Right renal pelvis (tissue), 4 donors: ENCODE measurements around the gene PAXIP1. TPM values are rescaled to one million over a fixed set of nuclear protein-coding genes. Genes with fewer than 3 reads are reported as not detected.

ENCODE experiments used
- DNase-seq, 4 donors: peaks; one replicate each; pipeline ENCODE4 v3.0.0-alpha.2; 2013; ENCODE audit warnings: low read depth in 4 of 4, low spot score in 3 of 4, missing footprints in 1 of 4
- polyA plus RNA-seq, 4 donors: library from polyadenylated mRNA; unstranded; fragments of 120-200 nt; gene quantifications; one replicate each; pipeline ENCODE4 v1.2.1, GENCODE V29; 2013; ENCODE audit not compliant: insufficient read length in 4 of 4

PAXIP1 gene
- polyA plus RNA-seq, 4 donors: 19.6 to 23.9 (median 22.8) TPM

DNA sequence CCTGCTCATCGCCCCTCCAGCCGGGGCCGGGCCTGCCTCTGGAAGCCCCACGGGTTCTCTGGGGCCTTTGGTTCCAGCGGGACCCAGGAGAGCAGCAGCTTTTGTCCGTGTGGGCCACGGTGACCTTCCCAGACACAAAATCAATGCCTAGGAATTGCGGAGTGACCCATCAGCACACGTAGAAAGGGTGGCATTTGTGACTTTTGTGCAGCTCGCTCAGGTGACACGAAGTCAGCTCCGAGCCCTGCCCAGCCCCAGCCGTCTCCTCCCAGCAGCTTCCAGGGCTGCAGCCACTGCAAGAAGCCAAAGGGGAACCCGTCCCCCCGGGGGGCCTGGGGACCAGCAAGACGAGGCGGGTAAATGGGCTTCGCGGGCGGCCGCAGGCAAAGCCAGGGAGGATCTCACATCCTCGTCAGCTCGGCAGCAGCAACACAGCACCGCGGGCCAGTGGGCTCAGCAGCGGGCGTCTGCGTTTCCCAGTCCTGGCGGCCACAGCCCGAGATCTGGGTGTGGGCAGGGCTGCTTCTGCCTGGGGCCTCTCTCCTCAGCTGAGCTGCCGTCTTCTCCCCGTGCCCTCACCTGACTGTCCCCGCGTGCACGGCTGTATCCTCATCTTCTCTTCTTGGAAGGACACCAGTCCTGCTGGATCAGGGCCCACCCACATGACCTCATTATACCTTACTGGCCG lies 88.5 kb downstream of the PAXIP1 start:
- no peak for DNase-seq

DNA sequence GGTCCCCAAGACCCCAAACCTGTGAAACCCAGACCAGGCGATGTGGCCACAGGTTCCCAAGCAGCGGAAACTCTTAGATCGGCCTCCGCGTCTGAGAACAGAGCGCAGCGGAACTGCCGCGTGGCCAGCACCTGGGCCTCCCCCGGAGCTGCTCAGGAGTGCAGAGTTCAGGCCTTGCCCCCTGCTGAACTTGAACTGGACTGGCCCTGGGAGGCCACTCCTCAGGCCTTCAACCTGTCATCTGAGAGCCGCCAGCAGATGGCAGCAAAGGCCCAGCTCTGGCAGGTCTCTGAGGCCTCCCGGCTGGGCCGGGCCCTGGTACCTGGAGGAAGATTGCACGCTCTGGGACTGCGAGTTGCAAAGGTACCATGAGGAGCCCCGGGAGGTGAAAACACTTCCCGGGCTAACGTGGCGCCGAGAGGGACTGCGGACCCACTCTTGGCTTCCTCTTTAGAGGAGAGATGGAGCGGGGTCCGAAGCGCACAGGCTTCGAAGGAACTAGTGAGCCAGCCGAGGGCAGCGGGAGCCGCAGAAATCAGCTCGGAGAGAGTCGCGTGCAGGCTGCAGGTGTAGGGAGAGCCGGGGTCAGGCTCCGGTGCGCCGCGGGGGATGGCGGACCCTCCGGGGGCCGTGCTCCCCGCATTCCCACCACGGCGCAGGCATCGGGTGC lies 89.2 kb downstream of the PAXIP1 start:
- DNase-seq: peak; percentile 70 to 77 (median 74)

DNA sequence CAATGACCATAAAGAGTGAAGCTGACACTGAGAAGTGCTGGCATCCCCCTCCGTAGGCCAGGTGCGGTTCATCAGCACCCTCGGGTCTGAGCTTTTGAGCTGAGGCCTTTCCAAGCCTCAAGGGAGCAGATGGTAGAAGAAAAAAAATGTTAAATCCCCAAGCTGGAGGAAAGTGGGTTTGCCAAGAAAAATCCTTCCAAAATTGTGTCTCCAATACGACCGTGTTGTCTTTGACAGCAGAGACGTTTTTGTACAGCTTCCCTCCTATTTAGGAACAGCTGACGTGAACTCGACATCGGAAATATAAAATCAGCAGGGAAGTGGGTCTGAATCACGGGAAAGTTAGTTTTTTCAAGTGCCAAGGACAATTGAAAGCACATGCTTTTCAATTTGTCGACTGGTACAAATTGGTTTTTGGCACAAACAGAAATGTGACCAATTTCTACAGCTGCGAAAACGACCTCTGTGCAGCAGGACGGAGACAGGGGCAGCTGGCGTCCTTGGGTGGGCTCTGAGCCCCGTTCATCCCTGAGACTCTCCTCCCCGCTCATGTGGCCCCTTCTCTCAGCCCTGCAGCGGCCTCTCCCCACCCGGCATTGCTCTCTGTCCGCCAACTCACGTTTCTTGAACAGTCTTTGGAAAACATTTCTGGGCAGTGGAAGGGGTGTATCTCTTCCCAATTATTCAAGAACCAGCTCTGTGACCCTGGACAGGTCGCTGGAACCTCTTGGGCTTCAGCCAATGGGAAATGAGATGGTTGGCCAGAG lies 89.9 kb downstream of the PAXIP1 start:
- DNase-seq: no peak

DNA sequence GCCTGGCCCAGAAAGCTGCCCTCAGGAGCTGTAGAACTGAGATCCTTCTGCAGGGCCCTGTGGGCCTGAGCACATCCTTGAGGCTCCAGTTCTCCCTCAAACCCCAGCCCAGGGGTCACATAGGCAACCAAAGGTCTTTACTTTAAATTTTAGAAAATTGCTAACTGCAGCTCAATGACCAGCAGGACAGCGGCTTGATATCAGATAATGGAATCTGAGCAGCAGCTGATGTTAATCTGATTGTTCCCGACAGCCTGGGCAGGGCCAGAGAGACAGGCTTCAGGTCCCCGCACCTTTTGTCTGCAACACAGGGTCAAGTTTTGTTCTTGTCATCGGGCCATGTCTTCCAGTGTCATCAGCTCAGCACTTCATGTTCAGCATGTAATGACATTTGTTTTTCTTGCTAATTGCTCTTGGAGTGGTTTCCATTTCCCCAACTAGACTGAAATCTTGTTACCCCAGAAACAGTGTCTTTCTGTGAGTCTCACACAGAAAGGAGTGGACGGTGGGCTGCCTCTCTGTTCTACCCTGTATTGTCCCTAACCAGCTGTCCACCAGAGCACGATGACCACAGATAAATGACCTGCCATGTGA lies 91.0 kb downstream of the PAXIP1 start:
- DNase-seq: no peak

DNA sequence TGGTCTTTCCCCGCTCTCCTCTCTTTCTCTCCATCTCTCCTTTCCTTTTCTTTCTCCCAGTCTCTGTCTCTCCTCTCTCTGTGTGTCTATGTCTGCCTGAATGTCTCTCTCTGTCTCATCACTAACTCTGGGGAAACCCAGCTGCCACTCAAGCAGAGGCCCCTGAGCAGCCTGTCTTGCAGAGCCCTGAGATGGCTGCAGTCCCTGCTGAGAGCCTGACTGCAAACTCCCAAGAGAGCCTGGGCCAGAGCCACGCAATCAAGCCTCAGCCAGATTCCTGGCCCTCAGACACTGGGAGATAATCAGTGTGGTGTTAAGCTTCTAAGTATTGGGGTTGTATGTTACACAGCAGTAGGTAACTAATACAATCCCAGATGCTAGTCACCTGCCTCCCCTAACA lies 91.5 kb downstream of the PAXIP1 start:
- no peak for DNase-seq

DNA sequence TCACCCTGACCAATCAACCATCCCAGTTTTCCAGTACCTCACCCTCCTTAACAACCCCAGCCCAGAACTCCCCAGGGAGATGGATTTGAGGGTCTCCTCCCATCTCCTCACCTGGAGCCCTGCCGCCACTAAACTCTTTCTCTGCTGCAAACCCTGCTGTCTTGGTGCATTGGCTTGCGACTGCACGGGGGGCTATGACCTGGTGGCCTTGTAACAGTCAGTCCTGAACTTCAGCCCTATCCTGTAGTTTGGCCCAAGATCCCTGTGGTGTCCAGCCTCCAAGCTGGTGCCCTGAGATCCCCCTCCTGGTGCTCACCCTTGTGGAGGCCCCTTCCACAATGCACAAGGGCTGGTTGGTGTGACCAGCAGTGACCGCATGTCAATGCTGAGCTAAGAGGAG lies 91.9 kb downstream of the PAXIP1 start:
- no peak for DNase-seq

DNA sequence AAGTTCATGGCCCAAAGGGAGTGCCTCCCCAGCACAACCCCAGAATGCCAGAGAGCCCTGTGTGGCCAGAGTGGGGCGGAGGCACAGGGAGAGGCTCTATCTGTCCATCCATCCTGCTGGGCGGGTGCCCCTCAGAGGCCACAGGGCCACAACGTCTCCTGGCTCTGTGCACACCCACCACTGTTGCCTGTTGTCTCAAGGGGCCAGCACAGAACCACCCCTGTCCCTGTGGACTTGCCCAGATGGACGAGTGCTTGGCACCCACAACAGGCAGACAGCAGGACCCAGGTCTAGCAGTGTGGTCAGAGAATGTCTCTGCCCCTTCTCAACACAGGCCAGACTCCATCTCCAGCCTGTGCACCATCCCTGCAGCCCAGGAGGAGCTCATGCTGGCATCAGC lies 92.8 kb downstream of the PAXIP1 start:
- DNase-seq: no peak

DNA sequence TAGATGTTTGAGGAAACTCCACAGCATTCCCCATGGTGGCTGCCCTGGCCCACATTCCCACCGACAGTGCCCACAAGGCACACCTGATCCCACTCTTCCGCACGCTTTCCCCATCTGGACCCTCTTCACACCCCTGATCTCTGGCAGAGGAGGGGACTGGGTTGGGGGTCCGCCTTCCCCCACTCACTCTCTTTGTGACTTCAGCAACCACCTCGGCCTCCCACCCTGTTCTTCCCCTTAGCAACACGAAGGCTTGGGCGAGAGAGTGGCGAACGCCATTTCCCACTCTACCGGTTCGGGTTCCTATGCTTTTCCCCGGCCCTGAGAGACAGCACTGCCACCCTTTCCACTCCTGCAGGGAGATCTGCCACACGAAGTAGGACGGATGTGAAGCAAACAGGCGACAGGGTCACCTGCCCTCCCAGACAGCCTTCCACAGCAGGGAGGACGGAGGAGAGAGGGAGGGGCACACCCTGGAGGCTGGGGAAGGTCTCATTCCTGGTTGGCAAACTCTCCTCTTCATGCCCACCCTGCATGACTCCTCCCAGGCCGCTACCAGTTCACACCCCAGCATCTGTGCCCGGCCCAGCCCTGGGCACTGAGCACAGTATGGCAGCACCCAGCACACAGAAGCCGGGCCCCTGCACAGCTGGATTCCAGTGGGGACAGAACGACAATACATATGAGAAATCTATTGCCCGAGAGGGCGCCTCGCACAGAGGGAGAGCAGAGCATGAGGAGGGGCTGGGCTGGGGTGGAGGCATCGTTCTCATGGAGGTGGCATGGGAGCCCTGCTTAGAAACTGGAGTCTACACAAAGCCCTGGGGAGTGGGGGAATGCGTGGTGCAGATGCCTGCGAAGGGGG lies 93.5 kb downstream of the PAXIP1 start:
- no peak for DNase-seq

DNA sequence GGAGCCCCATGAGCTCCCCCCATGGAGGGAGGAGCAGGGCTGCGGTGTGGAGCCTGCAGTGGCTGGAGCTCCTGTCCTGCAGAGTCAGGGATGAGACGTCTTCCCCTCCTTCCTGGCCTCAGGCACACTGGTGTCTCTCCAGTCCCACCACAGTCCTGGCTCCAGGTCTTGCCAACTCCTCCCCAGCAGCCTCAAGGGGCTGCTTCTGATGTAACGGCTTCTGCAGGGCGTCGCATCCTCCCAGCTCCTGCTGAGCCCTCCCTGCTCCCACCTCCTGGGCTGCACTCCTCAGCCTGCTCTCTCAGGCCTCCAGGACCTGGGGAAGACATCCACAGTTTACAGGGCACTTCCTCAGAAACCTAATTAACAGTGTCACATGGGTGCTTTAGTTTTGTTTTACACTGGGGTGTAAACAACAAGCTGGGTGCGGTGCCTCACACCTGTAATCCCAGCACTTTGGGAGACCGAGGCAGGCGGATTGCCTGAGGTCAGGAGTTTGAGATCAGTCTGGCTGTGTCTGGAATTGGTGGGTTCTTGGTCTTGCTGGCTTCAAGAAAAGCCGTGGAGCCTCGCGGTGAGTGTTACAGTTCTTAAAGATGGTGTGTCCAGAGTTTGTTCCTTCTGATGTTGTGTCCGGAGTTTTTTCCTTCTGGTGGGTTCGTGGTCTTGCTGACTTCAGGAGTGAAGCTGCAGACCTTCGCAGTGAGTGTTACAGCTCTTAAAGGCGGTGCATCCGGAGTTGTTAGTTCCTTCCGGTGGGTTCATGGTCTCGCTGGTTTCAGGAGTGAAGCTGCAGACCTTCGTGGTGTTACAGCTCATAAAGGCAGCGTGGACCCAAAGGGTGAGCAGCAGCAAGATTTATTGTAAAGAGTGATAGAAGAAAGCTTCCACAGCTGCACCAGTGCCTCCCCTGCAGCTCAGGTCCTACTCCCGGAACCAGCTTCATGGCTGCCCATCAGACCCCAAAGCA lies 95.0 kb downstream of the PAXIP1 start:
- no peak for DNase-seq

DNA sequence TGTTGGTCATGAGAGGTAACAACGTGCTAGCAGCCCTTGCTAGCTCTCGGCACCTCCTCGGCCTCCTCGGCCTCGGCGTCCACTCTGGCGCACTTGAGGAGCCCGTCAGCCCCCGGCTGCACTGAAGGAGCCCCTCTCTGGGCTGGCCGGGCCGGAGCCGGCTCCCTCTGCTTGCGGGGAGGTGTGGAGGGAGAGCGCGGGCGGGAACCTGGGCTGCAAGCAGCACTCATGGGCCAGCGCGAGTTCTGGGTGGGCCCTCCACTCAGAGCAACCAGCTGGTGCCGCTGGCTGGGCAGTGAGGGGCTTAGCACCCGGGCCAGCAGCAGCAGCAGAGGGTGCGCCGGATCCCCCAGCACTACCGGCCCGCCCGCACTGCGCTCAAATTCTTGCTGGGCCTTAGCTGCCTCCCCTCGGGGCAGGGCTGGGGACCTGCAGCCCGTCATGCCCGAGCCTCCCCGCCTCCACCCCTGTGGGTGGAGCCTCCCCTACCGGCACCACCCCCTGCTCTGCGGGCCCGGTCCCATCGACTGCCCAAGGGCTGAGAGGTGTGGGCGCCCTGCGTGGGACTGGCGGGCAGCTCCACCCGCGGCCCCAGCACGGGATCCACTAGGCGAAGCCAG lies 96.1 kb downstream of the PAXIP1 start:
- DNase-seq: no peak

DNA sequence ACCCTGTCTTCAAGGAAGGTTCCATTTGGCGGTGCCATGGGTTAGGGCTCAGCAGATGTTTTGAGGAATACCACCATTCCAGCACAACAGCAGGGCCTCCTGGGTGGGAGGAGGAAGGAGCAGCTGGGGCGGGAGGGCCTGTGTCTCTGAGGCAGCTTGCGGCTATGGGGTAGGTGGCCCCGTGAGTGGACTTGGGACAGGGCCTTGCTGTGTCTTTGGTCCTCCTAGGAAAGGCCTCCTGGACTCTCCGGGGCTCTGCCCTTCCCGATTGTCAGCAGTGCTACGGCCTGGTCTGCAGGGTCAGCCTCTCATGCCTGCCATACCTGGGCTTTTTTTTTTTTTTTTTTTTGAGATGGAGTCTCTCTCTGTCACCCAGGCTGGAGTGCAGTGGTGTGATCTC lies 96.7 kb downstream of the PAXIP1 start:
- no peak for DNase-seq

DNA sequence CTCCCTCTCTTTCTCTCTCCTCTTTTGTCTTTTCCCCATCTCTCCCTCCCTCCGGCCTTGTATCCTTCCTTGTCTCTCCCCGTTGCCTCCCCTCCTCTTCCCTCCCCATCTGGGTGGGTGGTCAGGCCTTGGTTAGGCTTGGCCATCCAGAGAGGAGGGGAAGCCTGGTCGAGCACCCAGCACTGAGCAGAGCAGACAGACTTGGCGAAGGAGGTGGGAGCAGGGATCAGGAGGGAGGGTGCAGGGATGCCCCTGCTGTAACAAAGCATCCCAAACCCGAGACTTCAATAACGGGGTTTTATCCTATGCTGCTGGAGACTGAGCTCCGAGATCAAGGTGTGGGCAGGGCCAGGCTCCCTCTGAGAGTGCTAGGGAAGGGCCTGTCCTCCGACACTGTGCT lies 97.3 kb downstream of the PAXIP1 start:
- DNase-seq: no peak

DNA sequence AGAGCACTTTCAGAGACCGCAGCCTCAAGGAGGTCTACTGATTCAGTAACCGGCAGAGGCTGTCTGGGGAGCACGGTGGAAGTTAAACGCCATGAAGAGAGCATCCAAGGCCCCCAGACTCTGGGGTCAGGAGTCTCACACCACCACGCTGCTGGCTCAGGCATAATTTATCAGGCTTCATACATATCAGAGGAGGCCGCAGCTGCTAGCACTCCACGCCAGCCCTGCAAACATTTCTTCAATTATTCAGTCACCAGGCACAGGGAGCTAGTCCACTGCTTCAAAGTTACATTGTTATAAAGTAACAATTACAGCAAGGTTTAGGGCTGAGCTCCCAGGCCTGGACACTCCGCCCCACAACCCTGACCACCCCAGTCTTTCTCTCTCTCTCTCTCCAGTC lies 97.8 kb downstream of the PAXIP1 start:
- no peak for DNase-seq

DNA sequence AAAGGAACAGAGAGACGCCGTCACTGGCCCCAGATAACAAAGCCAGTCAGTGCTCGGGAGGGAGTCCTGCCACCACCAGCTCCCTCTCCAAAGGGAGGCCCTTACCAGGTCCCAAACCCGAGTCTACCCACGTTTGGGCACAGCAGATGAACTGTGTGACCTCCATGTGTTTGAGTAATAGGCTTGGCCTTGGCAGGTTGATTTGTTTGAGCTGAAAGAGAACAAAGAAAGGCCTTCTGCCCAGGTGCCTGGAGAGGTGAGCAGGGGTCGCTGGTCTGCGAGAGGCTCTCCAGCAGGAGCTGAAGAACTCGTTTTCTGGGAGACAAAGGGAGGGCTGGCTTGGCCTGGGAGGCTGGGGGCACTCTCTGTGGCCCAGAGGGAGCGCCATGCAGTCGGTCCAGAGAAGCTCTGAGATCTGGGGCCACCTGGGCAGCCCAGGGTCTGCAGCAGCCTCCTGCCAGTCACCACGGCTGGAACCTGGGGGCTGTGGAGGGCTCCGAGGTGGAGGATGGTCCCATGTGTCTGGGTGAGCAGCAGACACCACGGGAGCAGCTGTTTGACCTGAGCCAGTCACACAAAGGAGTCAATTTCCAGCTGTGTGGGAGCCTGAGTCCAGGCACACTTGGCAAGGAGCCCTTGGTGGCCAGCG lies 99.7 kb downstream of the PAXIP1 start:
- DNase-seq: no peak

DNA sequence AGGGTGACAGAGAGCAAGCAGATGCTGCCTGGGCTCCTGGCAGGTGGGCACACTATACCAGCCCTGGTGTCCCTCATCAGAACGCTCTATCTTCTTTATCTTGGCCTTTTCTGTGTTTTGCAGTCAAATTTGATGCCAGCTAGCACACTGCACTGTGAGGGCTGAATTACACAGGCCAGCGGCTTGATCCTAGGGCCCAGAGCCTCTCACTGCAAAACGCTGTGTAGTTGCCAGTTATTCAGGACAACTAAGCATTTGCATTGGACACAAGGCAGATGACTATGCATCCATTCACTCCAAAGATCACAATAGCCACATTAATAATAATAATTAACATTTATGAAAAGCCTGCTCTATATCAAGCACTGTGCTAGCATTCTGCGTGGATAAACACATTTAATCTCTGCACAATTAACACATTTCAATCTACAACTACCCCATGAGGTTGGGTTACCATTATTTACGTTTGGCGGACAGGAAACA lies 100.3 kb downstream of the PAXIP1 start:
- DNase-seq: no peak

DNA sequence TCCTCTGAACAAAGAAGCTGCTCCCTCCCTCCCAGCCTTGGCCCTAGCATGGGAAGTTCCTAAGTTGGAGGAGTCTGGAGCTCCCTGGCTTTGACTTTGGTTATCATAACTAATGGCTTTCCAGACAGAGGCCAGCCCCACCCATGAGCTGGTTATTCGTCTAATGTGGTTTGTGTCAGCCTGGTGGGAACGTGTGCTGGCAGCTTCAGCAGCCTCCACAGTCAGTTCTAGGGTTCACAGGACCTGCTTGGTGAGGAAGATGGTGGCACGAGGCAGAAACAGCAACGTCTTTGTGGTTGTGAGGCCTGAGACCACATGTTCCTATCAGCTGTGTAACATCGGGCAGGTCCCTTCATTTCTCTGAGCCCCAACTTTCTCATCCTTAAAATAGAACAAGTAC lies 103.1 kb downstream of the PAXIP1 start:
- DNase-seq: no peak

DNA sequence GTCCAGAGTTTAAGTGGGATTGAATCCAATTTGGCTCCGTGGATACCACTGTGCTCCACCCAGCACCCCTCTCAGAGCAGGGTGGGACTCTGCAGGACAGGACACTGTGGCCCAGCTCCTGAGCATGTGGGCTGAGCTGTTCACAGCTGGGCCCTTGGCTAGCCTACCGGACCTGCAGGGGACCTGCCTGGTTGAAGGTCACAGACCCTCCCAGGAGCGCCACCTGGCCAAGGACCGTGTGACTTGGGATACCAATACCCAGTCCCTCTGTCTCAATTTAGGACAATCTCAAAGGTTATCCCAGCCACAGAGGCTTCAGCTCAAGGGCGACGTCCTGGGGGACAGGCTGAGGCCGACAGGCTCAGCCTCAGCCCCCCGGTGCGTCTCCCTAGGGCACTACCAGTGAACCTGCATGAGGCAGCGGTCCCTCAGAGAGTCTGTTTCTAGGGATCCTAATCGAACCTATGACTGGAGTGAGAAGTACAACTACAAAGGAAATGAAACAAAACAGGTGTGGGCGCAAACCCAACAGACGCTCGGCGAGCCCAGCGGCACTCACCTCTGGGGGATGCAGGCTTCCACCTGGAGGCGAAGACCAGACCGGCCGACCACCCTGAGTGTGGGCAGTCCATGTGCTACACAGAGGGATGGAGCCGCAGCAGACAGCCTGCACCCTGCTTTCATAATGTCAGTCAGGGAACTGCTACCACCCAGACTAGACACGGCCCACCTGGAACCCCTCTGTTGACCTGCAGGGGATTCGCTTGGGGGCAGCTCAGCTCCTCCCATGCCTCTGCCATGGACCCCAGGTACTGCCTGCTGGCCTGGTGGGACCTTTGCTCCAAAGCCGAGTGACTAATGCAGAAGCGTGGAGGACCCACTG lies 103.7 kb downstream of the PAXIP1 start:
- no peak for DNase-seq
